Body of pancreas (tissue), 4 donors: ENCODE results near the gene PSMD1. TPM values are rescaled to one million over a fixed set of nuclear protein-coding genes. Genes with fewer than 3 reads are reported as not detected.
A peak's percentile ranks its signal among the peaks of the same experiment; 100 is the strongest.

ENCODE experiments used
- ATAC-seq: fragments of 150-250 bp; one replicate; pipeline ENCODE4 v1.9.1; 2016
- DNase-seq, 4 donors: peaks; one replicate each; pipeline ENCODE4 v3.0.0-alpha.2; 2019
- H3K27ac ChIP-seq, 4 donors: fragments of 200-600 bp; sonication (generic); 1 replicate in 3 of 4; 2 replicates in 1 of 4; pipeline versions ENCODE4 v1.5.1 to v1.6.1; 2016 to 2019; ENCODE audit warnings: mild to moderate bottlenecking in 1 of 4, mixed read lengths in 1 of 4, moderate library complexity in 1 of 4
- H3K27me3 ChIP-seq, 2 donors: fragments of 200-600 bp; sonication (generic); one replicate each; pipeline ENCODE4 v1.6.0; 2016; ENCODE audit warnings: mild to moderate bottlenecking in 1 of 2
- H3K36me3 ChIP-seq, 2 donors: fragments of 200-600 bp; sonication (generic); replicated peaks in 1 of 2; 2 replicates each; pipeline ENCODE4 v1.5.1; 2016; ENCODE audit warnings: low read depth in 2 of 2; ENCODE audit not compliant: insufficient read depth in 1 of 2
- H3K4me1 ChIP-seq: fragments of 200-600 bp; sonication (generic); one replicate; pipeline ENCODE4 v1.6.0; 2016
- H3K4me3 ChIP-seq, 2 donors: fragments of 200-600 bp; sonication (generic); 1 replicate in 1 of 2; 2 replicates in 1 of 2; pipeline ENCODE4 v1.5.1; 2016 to 2019
- H3K9me3 ChIP-seq, 3 donors: fragments of 200-600 bp; sonication (generic); 1 replicate in 2 of 3; 2 replicates in 1 of 3; pipeline ENCODE4 v1.5.1; 2016
- POLR2A ChIP-seq, 3 donors: fragments of 450-650 bp; IDR thresholded peaks; one replicate each; pipeline ENCODE4 v1.6.1; 2016; ENCODE audit warnings: antibody characterized with exemption in 3 of 3, mild to moderate bottlenecking in 2 of 3
- WGBS, 2 donors: methylation state at CpG; one replicate each; pipeline ENCODE4 v1.1.5; 2017; 5-methylcytosine and 5-hydroxymethylcytosine counted together
- intact Hi-C: fragments of 100-400 bp; cut with DNase I; formaldehyde crosslinking; loops from one replicate; pipeline ENCODE4 v1.15.1; 2023
- total RNA-seq, 2 donors: library from RNA; depleted of rRNA; stranded (reverse); fragments of >200 nt; gene quantifications; one replicate each; pipeline ENCODE4 v1.1.0, GENCODE V29; 2016
- TF ChIP-seq, protein P1 (sequence below), 7 experiments: fragments of 450-650 bp in 4 of 7; fragments of 200-600 bp in 3 of 7; sonication (generic) in 3 of 7; IDR thresholded peaks; one replicate each; pipeline ENCODE4 v1.5.1; 2016 to 2019; ENCODE audit warnings: antibody characterized with exemption in 7 of 7

PSMD1 gene
- total RNA-seq, 2 donors from 2014 or later, result 20.5 to 27.4 TPM

DNA sequence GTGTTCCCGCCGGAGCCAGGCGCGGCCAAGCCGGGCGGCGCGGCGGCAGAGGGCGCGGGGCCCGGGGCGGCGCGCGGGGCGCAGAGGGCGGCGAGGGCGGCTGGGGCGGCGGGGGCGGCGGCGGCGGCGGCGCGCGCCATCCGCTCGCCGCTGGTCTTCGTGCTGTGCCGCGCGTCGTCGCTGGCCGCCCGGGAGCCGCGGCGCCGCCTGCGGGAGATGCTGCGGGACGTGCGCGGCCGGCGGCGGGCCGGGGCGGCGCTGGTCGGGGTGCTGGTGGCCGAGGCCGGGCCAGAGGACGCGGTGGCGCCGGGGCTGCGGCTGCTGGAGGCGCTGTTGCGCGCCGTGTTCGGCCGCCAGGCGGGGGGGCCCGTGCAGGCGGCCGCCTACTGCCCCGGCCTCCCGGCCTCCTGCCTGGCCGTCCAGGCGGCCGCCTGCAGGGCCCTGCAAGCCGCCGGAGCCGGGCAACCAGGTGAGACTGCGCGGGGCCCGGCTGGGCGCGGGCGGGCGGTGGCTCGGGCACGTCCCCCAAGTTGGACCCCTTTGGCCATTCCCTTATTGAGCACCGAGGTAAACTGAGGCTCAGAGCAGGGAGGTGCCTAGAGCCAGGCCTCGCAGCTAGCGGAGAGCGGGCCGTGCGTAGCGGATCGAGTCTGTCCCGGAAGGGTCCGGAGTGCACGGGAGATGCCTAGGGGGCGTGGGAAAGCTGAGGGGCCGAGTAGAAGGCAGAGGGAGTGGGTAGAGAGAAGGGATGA lies 18.8 kb upstream of the PSMD1 start:
- TF ChIP-seq, protein P1, sequence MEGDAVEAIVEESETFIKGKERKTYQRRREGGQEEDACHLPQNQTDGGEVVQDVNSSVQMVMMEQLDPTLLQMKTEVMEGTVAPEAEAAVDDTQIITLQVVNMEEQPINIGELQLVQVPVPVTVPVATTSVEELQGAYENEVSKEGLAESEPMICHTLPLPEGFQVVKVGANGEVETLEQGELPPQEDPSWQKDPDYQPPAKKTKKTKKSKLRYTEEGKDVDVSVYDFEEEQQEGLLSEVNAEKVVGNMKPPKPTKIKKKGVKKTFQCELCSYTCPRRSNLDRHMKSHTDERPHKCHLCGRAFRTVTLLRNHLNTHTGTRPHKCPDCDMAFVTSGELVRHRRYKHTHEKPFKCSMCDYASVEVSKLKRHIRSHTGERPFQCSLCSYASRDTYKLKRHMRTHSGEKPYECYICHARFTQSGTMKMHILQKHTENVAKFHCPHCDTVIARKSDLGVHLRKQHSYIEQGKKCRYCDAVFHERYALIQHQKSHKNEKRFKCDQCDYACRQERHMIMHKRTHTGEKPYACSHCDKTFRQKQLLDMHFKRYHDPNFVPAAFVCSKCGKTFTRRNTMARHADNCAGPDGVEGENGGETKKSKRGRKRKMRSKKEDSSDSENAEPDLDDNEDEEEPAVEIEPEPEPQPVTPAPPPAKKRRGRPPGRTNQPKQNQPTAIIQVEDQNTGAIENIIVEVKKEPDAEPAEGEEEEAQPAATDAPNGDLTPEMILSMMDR (IDR thresholded peaks at IDR 0.05), result peak in 2 of 7 experiments; percentile 56 to 65
- no peak for TF ChIP-seq POLR2A (IDR thresholded peaks at IDR 0.05)
- intact Hi-C loops, result no loop called here
- Histone ChIP-seq H3K4me3 (no peak overlapping the region), H3K4me1 (peaks cover 41% of the 10 kb centered on the region), H3K9me3 (no peaks in the 10 kb centered on the region), H3K27me3 (no peaks in the 10 kb centered on the region), H3K27ac (peak overlapping the region in 3 of 4 donors; percentile 54 to 80 (median 55)), H3K36me3 (no peaks in the 10 kb centered on the region)
- WGBS, 2 donors, result 1 to 13% methylated on average over 17 to 62 of the region's 104 CpGs
- ATAC-seq (peak; percentile 74), DNase-seq (peak; percentile 31 to 67 (median 56))

DNA sequence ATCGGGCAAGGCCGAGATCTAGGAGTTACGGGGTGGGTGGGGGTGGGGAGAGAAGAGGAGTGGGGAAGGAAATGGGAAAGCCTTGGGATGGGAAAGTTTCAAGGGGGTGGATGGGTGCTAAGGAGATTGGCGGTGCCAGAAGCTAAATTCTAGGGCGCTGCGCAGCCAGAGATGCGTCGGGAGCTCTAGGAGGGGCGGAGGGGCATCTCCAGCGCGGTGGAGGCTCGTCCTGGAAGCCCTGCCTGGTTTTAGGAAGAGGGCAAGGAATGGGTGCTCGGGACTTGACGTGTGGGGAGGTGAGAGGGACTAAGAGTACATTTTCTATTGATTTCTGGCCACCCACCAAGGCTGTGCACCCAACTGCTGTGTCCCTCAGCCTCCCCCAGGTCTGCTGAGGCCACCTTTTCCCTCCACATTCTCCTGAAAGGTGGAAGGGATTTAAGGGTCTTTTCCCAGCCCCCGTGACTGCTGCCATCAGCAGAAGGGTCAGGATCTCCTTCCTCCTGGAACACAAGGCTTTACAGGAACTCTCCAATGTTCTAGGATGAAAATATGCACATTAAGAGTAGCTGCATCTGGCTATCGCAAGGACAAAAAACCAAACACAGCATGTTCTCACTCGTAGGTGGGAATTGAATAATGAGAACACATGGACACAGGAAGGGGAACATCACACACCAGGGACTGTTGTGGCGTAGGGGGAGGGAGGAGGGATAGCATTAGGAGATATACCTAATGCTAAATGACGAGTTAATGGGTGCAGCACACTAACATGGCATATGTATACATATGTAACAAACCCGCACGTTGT lies 18.0 kb upstream of the PSMD1 start:
- DNase-seq (no peak), ATAC-seq (no peak)
- H3K27ac ChIP-seq, result peak overlapping the region; percentile 45 to 80 (median 54)
- H3K9me3 ChIP-seq, result no peaks in the 10 kb centered on the region
- H3K4me3 ChIP-seq, result no peak overlapping the region
- H3K4me1 ChIP-seq, result peaks cover 34% of the 10 kb centered on the region
- 34 to 45% methylated on average over 21 of the region's 21 CpGs for WGBS, 2 donors
- intact Hi-C loops, result no loop called here
- TF ChIP-seq, protein P1 (IDR thresholded peaks at IDR 0.05), result no peak
- no peak for TF ChIP-seq POLR2A (IDR thresholded peaks at IDR 0.05)
- H3K27me3 ChIP-seq, result no peaks in the 10 kb centered on the region
- no peaks in the 10 kb centered on the region for H3K36me3 ChIP-seq

DNA sequence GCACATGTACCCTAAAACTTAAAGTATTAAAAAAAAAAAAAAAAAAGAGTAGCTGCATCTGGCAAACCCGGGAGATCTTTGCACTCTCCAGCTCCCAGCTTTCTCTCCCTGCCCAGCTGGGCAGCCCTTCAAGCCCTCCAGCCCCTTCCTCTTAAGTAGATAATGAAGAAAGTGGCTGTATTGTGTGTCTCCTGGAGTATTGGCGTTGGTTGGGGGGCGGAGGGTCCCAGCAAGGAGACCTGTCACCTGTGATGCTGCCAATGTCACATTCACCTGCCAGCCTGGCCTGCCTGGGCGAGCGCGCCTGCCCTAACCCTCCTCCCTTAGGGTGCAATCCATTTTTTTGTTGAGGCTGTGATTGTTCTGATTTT lies 17.4 kb upstream of the PSMD1 start:
- 86 to 89% methylated on average over 6 of the region's 6 CpGs for whole genome bisulfite sequencing, 2 donors
- intact Hi-C loops, result no loop called here
- Histone ChIP-seq H3K27me3 (no peaks in the 10 kb centered on the region), H3K27ac (peak overlapping the region in 1 of 4 donors; percentile 80), H3K9me3 (no peaks in the 10 kb centered on the region), H3K4me1 (peaks cover 28% of the 10 kb centered on the region), H3K36me3 (no peaks in the 10 kb centered on the region), H3K4me3 (no peak overlapping the region)
- no peak for ATAC-seq
- DNase-seq, result no peak
- TF ChIP-seq, protein P1 (IDR thresholded peaks at IDR 0.05), result no peak
- no peak for TF ChIP-seq POLR2A (IDR thresholded peaks at IDR 0.05)

DNA sequence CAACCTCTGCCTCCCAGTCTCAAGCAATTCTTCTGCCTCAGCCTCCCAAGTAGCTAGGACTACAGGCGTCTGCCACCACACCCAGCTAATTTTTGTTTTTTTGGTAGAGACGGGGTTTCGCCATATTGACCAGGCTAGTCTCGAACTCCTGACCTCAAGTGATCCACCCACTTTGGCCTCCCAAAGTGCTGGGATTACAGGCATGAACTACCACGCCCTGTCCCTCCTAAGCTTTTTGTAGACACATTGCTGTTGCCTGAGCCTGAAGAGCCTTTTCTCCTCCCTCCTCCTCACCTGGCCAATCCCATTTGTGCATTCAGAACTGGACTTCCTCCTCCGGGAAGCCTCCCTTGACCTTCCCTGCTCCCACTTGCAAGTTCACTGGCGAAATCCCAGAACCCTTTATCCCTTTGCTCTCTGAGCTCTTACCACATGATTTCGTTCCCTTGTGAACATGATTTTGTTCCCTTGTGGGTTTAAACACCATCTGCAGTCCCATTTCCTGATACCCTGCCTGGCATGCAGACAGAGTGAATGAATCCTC lies 16.8 kb upstream of the PSMD1 start:
- Histone ChIP-seq H3K4me1 (peaks cover 22% of the 10 kb centered on the region), H3K4me3 (no peak overlapping the region), H3K9me3 (no peaks in the 10 kb centered on the region), H3K36me3 (no peaks in the 10 kb centered on the region), H3K27me3 (no peaks in the 10 kb centered on the region), H3K27ac (peak overlapping the region in 2 of 4 donors; percentile 29 to 80)
- DNase-seq, result no peak
- TF ChIP-seq POLR2A (IDR thresholded peaks at IDR 0.05), result no peak
- no peak for ATAC-seq
- 66 to 76% methylated on average over 8 of the region's 8 CpGs for WGBS, 2 donors
- intact Hi-C loops, result no loop called here

DNA sequence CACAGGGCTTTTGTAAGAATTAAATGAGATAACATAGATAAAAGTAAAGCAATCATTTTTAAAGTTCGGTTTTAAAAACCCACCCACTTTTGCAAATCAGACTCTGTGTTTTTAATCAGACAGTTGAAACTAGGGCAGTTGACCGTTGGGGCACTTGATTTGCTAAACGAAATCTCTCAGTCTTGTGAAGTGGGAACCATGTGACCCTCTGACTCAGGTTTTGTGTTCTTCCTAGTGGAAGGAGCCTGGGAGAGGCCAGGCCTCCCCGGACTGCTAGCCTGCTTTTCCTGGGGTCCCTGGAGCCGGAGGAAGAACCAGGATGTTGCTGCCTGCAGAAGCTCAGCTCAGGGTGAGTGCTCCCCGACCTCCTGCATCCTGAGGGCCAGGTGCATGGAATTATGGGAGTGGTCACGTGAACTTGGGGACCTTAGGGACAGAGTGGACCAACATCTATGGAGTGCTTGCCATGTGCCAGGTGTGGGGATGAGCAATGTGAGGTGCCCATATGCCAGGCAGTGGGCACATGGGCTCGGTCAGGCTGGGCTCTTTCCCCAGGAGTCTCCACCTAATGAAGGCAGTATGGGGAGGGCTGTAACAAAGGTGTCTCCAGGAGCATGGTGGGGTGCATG lies 15.5 kb upstream of the PSMD1 start:
- Histone ChIP-seq H3K27me3 (no peaks in the 10 kb centered on the region), H3K4me1 (peaks cover 20% of the 10 kb centered on the region), H3K4me3 (no peak overlapping the region), H3K36me3 (no peaks in the 10 kb centered on the region), H3K27ac (peak overlapping the region in 2 of 4 donors; percentile 54 to 80), H3K9me3 (no peaks in the 10 kb centered on the region)
- intact Hi-C loops, result no loop called here
- 70 to 75% methylated on average over 5 to 8 of the region's 8 CpGs for WGBS, 2 donors
- no peak for DNase-seq
- no peak for TF ChIP-seq POLR2A (IDR thresholded peaks at IDR 0.05)
- ATAC-seq, result no peak
